NCI-H2029 (cell line): ENCODE results near the gene RAPGEF2.
"Not testable (repeated sequence)": the region's sequence is repeated elsewhere in the genome, so short reads cannot be mapped to it uniquely, and the experiment has no call there.

Experiments used
- DNase-seq: peaks from one replicate; lab custom pipeline; 2025; lab: John Stamatoyannopoulos, UW

The RAPGEF2 gene

GRCh38 chr4:159102622-159103383 is at the start of gene RAPGEF2:
RAPGEF2 (plus strand) TSS chr4:159103079; CDS start chr4:159104163, 1,084 bp downstream.
- DNase-seq, result peak; percentile 85

- no peak for DNase-seq
Observed at GRCh38 chr4:159055833-159056232, 47.0 kb upstream of the RAPGEF2 start.

GRCh38 chr4:159060161-159060560 is 42.7 kb upstream of the RAPGEF2 start:
- no peak for DNase-seq

- no peak for DNase-seq
Observed at GRCh38 chr4:159062381-159062780, 40.5 kb upstream of the RAPGEF2 start.

DNA sequence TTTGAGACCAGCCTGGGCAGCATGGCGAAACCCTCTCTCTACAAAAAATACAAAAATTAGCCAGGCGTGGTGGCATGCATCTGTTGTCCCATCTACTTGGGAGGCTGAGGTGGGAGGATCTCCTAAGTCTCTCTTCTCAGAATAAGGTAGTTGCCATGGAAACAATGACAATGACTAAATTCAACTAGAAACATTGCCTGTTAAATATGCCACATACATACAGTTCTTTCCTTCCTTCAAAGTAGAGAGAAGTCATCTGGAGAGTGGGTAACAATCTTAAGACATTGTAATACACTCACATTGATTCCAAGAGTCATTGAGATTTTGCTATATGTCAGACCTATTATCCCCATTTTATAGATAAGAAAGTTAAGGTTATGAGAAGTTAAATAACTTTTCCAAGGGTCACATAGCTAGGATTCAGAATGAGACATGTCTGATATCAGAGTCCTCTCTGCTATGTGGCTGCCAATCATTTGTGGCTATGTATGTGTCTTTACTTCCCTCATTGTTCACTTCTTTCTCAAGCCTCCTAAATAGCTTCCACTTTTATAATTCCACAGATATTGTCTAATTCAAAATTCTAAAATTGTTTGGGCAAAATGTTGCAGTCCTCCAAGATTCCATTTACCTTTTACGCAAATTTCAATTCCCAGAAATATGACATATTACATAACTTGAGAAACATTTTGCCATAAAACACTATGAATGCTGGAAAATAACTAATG is 37.2 kb upstream of the RAPGEF2 start:
- no peak for DNase-seq

DNA sequence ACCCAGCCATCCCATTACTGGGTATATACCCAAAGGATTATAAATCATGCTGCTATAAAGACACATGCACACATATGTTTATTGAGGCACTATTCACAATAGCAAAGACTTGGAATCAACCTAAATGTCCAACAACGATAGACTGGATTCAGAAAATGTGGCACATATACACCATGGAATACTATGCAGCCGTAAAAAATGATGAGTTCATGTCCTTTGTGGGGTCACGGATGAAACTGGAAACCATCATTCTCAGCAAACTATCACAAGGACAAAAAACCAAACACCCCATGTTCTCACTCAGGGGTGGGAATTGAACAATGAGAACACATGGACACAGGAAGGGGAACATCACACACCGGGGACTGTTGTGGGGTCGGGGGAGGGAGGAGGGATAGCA is 34.7 kb upstream of the RAPGEF2 start:
- not testable (repeated sequence) for DNase-seq

DNA sequence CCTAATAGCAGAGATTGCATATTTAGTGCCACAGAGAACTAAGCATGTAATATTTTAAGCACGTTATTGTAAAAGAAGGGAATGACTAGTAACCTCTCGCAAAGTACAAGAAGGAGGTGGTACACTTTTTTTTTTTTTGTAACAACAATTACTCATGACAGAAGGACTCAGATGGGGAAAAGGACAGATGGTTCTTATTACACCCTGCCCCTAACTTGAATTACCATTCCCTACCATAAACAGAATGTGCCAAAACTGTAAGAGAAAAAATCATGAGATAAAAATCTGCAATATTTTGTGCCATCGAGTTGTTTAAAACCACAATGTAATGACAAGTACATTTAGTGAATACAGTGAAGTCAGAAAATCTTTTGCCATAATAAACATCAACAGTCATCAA is 33.0 kb upstream of the RAPGEF2 start:
- no peak for DNase-seq

- no peak for DNase-seq
Observed at GRCh38 chr4:159070742-159071141, 32.1 kb upstream of the RAPGEF2 start.

GRCh38 chr4:159071178-159071968 is 31.5 kb upstream of the RAPGEF2 start:
- DNase-seq, result no peak

DNA sequence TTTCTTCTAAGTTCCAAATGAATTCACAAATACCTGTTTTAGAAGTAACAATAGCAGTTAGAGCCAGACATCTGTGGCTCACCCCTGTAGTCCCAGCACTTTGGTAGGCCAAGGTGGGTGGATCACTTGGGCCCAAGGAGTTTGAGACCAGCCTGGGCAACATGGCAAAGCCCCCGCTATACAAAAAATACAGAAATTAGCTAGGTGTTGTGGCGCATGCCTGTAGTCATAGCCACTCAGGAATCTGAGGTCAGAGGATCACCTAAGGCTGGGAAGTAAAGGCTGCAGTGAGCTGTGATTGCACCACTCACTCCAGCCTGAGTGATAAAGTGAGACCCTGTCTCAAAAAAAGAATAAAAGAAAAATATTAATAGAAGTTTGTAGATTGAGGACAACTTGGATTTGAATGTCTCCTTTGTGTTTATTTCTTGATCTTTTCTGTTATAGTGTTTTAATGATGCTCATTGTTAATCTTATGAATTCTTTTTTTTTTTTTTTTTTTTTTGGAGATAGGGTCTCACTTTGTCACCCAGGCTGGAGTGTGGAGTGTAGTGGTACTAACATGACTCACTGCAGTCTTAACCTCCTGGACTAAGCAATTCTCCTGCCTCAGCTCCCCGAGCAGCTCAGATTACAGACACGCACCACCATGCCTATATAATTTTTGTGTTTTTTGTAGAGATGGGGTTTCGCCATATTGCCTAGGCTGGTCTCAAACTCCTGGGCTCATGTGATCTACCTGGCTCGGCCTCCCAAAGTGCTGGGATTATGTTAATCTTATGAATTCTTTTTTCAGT is 30.7 kb upstream of the RAPGEF2 start:
- DNase-seq, result no peak

DNA sequence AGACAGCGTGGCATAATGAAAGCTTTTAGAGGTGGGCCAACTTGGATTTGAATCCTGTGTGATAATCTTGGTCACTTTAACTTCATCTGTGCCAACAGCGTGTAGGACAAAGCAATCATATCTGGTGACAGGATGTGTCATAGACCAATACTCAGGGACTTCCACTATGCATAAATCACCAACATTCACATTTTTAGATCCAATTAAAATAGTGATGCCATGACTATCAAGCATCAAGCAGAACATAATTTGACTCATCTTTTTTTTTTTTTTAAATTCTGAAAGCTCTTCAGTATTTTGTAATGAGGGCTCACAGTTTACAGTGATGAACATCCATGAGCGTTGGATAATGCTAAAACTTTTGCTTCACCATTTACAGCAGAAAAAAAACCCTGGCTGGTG is 27.3 kb upstream of the RAPGEF2 start:
- no peak for DNase-seq

DNA sequence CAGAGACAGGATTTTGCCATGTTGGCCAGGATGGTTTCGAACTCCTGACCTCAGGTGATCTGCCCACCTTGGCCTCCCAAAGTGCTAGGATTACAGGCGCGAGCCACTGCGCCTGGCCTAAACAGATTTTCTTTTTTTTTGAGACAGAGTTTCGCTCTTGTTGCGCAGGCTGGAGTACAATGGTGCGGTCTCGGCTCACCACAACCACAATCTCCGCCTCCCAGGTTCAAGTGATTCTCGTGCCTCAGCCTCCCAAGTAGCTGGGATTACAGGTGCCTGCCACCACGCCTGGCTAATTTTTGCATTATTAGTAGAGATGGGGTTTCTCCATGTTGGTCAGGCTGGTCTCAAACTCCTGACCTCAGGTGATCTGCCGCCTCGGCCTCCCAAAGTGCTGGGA is 25.9 kb upstream of the RAPGEF2 start:
- not testable (repeated sequence) for DNase-seq

GRCh38 chr4:159077702-159078495 is 25.0 kb upstream of the RAPGEF2 start:
- DNase-seq, result no peak

DNA sequence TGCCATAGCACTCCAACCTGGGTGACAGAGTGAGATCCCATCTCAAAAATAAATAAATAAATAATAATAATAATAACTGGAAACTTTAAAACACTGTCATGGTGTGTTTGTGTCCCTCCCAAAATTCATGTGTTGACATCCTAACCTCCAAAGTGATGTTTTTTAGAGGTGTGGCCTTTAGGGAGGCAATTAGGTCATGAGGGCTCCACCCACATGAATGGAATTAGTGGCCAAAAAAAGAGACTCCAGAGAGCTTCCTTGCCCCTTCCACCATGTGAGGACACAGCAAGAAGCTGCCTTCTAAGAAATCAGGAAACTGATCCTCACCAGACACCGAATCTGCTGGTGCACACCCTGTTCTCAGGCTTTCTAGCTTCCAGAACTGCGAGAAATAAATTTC is 23.8 kb upstream of the RAPGEF2 start:
- no peak for DNase-seq

- no peak for DNase-seq
Observed at GRCh38 chr4:159086606-159087005, 16.3 kb upstream of the RAPGEF2 start.

GRCh38 chr4:159090255-159090654 is 12.6 kb upstream of the RAPGEF2 start:
- no peak for DNase-seq

GRCh38 chr4:159094156-159094555 is 8.7 kb upstream of the RAPGEF2 start:
- not testable (repeated sequence) for DNase-seq

DNA sequence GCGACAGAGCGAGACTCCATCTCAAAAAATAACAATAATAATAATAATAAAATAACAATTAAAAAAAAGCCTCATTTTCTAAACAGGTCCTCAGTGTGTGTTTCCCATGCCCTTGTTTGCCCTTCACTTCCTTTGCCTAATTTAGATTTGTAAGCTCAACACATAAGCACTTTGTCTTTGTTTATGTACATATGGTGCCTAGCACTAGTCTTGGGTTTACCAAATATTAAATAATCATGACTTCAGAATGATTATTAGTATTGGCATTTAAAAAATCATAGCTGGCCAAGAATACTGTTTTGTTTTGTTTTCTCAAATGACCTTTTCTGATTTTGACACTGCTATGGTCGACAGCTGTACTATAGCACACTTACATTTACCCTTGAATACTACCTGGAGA is 6.4 kb upstream of the RAPGEF2 start:
- DNase-seq, result no peak

- no peak for DNase-seq
Observed at GRCh38 chr4:159097144-159097543, 5.7 kb upstream of the RAPGEF2 start.

DNA sequence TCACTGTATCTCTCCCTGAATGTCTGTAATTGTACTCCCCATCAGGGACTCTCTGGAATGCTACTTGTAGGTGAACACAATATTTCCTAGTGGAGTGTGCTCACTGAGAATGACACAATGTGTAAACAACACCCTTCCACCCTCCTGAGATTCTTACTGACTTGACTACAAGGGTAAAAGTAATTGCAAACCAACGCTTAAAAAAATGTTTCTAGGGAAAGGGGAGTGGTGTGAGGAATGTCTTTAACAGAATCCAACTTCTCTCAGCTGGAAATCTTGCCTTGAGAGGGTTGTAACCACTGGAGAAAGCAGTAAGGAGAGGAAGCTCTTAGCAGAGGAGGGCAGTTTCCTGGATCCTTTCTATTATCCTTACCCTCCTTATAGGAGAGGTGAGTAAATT is 5.1 kb upstream of the RAPGEF2 start:
- DNase-seq, result no peak
